D721Med (cell line): ENCODE data around the gene ANKS3.

Experiments
- DNase-seq: peaks from one replicate; pipeline ENCODE4 v3.0.0; 2011; ENCODE audit warnings: low spot score; ENCODE audit not compliant: insufficient read length
- FAIRE-seq: peaks from 2 replicates; lab custom pipeline; 2011; peaks lifted over from hg19 to GRCh38; lab: Jason Lieb, UNC
- TF ChIP-seq, protein P1 (sequence below): IDR thresholded peaks from 2 replicates; pipeline ENCODE4 v1.5.1; 2012; ENCODE audit warnings: mild to moderate bottlenecking, control low read depth; ENCODE audit not compliant: insufficient read depth; ENCODE audit errors: missing control alignments

The ANKS3 gene

GRCh38 chr16:4737545-4737944, 3.5 kb upstream of the ANKS3 start:
- FAIRE-seq: no peak
- TF ChIP-seq, protein P1, sequence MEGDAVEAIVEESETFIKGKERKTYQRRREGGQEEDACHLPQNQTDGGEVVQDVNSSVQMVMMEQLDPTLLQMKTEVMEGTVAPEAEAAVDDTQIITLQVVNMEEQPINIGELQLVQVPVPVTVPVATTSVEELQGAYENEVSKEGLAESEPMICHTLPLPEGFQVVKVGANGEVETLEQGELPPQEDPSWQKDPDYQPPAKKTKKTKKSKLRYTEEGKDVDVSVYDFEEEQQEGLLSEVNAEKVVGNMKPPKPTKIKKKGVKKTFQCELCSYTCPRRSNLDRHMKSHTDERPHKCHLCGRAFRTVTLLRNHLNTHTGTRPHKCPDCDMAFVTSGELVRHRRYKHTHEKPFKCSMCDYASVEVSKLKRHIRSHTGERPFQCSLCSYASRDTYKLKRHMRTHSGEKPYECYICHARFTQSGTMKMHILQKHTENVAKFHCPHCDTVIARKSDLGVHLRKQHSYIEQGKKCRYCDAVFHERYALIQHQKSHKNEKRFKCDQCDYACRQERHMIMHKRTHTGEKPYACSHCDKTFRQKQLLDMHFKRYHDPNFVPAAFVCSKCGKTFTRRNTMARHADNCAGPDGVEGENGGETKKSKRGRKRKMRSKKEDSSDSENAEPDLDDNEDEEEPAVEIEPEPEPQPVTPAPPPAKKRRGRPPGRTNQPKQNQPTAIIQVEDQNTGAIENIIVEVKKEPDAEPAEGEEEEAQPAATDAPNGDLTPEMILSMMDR: no peak
- DNase-seq: no peak

DNA sequence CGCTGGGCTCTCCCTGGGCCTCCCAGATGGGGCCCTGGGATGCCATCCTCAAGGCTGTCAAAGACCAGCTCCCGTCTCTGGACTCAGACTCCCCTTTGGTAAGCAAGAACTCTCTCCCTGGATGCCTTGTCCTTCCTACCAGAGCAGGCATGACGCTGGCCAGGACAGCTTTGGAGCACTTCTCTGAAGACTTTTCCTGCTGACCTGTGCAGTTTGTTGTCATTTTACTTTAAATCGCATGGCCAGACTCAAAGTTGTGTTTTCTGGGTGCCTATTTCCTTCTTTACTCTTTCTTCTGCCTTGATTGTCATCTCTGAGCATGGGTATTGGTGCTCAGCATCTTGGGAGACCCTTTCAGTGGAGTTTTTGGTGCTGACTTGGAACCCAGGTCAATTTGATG, 2.5 kb upstream of the ANKS3 start:
- no peak for FAIRE-seq
- TF ChIP-seq, protein P1: no peak

DNA sequence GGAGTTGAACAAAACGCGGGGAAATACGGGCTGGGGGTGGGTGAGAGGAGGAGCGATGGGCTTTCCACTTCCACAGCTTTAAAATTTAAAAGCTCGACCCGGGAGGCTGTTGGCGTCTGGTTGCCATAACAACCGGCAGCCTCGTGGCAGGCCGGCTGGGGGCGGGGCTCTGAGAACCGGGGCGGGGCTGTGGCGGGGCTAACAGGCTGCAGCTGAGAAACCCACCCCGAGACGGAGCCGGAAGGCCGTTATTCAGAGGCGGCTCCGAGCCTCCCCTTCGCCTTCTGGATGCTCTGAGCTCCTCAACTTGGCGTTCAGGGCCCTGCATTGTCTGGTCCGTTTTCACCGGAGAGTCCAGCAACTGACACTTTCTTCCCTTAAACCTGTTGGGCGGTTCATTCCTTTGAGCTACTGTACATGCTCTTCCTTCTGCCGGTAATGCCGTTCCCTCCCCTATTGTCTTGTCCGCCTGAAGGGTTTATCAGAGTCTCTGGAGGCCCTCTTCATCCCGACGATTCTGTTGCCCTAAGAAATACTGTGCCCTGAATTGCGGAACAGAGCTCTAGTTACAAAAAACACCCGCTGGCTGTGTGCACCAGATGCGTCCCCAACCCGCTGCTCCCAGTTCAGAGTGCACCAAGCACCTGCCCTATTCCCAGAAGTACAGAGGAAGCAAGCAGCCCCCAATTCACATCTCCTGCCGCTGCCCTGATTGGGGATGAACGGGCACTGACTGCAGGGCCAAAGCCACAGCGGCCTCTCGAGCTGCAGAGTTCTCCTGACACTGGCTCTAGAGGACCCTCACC, 862 bp upstream of the ANKS3 start:
- DNase-seq: peak; percentile 73
- FAIRE-seq: no peak
- TF ChIP-seq, protein P1: no peak

More for the DNA sequence above, 2.5 kb upstream of the ANKS3 start:
- DNase-seq: no peak

GRCh38 chr16:4733747-4734062, 366 bp downstream of the ANKS3 start:
- FAIRE-seq (no peak), DNase-seq (no peak)
- TF ChIP-seq, protein P1: no peak

DNA sequence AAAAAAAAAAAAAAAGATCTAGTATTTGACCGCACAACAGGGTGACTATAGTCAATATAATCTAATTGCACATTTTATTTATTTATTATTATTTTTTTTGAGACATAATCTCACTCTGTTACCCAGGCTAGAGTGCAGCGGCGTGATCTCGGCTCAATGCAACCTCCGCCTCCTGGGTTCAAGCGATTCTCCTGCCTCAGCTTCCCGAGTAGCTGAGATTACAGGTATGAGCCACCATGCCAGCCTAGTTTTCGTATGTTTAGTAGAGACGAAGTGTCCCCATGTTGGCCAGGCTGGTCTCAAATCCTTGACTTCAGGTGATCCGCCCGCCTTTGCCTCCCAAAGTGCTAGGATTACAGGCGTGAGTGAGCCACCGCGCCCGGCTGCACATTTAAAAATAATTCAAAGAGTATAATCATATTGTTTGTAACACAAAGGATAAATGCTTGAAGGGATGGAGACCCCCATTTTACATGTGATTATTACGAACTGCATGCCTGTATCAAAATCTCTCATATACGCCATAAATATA, 794 bp downstream of the ANKS3 start:
- DNase-seq (no peak), FAIRE-seq (no peak)
- TF ChIP-seq, protein P1: no peak

DNA sequence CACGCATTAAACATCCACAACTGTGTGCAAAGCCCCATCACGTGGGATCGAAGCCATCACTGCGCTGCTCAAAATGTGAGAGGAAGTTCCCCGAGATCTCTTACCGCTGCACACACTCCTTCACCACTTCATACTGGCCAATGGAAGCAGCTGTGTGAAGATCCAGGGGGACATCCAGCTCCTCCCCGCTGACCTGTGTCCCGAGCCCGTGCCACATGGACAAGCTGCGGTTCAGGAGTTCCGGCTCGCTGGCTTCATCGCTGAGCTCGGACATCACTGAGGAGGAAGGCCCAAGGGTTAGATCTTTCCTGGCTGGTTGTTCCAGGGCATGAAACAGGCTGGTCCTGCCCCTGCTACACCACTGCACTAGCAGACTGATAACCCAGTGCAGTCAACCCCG, 4.2 kb downstream of the ANKS3 start:
- FAIRE-seq: no peak
- DNase-seq: no peak
- TF ChIP-seq, protein P1: no peak

DNA sequence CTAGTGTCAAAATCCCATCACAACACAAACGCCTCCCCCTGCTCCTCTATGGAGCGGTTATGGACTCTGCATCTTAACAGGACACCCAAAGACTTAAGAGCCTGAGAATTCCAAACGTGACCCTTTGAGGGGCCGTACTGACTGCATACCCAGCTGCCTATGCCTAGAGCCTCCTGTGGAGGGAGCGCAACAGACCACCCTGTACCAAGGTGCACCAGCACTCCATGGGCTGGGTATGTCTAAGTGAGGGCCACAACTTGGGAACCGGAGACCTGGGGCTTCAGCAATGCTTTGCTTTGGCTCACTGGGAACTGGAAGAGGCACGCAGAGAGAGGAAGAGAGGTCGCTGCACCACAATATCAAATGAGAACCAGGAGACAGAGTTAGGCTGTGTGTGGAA, 5.4 kb downstream of the ANKS3 start:
- no peak for FAIRE-seq
- TF ChIP-seq, protein P1: no peak
- no peak for DNase-seq
